Natural killer cell treated with Interleukin-12 subunit alpha and Interleukin-12 subunit beta and Interleukin-15 and Interleukin-18, amount 100 ng/mL, for 72 hours (primary cell): ENCODE measurements around the gene PTCRA. TPM values are rescaled to one million over a fixed set of nuclear protein-coding genes. Genes with fewer than 3 reads are reported as not detected.
"Not testable (repeated sequence)": the region's sequence is repeated elsewhere in the genome, so short reads cannot be mapped to it uniquely, and the experiment has no call there.

ENCODE experiments used
- ATAC-seq, 2 donors: fragments of 150-1000 bp; cut with Tn5 transposase in 1 of 2; sonication (Bioruptor Pico), chemical (Tn5 transposase) in 1 of 2; 2 replicates each; pipeline ENCODE4 v1.10.0; 2021
- DNase-seq: peaks from one replicate; pipeline ENCODE4 v3.0.0; 2022; ENCODE audit warnings: low spot score
- H3K27ac Mint-ChIP-seq, 2 donors: 1 replicate in 1 of 2; 2 replicates in 1 of 2; pipeline ENCODE4 v1.8.0; 2022; ENCODE audit warnings: mixed read lengths in 2 of 2, mild to moderate bottlenecking in 1 of 2, moderate library complexity in 1 of 2
- H3K27me3 Mint-ChIP-seq, 2 donors: 1 replicate in 1 of 2; 2 replicates in 1 of 2; pipeline ENCODE4 v1.8.0; 2022; ENCODE audit warnings: mixed read lengths in 2 of 2
- H3K36me3 Mint-ChIP-seq: one replicate; pipeline ENCODE4 v1.8.0; 2022; ENCODE audit warnings: mixed read lengths
- H3K4me1 Mint-ChIP-seq, 2 donors: 1 replicate in 1 of 2; 2 replicates in 1 of 2; pipeline ENCODE4 v1.8.0; 2022; ENCODE audit warnings: low read depth in 2 of 2, mixed read lengths in 2 of 2, mild to moderate bottlenecking in 1 of 2
- H3K4me3 Mint-ChIP-seq: one replicate; pipeline ENCODE4 v1.8.0; 2022; ENCODE audit warnings: mixed read lengths
- H3K9me3 Mint-ChIP-seq: 2 replicates; pipeline ENCODE4 v1.8.0; 2022; ENCODE audit warnings: mixed read lengths
- total RNA-seq, 2 donors: library from RNA; stranded (reverse); gene quantifications; one replicate each; pipeline ENCODE4 v1.2.3, GENCODE V29; 2022

Gene PTCRA
- total RNA-seq, 2 donors from 2014 or later, result not detected

GRCh38 chr6:42891199-42891722 lies 24.6 kb upstream of the PTCRA start:
- no peak for DNase-seq
- peak overlapping the region; percentile 91 to 96 for H3K27ac Mint-ChIP-seq
- peaks cover 12 to 25% of the 10 kb centered on the region in 2 donors for H3K4me1 Mint-ChIP-seq
- no peaks in the 10 kb centered on the region for H3K27me3 Mint-ChIP-seq
- H3K36me3 Mint-ChIP-seq, result peaks cover 1% of the 10 kb centered on the region
- no peaks in the 10 kb centered on the region for H3K9me3 Mint-ChIP-seq
- ATAC-seq, result no peak
- peak overlapping the region; percentile 90 for H3K4me3 Mint-ChIP-seq

GRCh38 chr6:42894041-42894828 lies 21.6 kb upstream of the PTCRA start:
- not testable (repeated sequence) for H3K27me3 Mint-ChIP-seq, H3K27ac Mint-ChIP-seq, H3K4me3 Mint-ChIP-seq, DNase-seq, H3K9me3 Mint-ChIP-seq, ATAC-seq, H3K36me3 Mint-ChIP-seq
- H3K4me1 Mint-ChIP-seq, result peaks cover 12 to 25% of the 10 kb centered on the region in 2 donors

DNA sequence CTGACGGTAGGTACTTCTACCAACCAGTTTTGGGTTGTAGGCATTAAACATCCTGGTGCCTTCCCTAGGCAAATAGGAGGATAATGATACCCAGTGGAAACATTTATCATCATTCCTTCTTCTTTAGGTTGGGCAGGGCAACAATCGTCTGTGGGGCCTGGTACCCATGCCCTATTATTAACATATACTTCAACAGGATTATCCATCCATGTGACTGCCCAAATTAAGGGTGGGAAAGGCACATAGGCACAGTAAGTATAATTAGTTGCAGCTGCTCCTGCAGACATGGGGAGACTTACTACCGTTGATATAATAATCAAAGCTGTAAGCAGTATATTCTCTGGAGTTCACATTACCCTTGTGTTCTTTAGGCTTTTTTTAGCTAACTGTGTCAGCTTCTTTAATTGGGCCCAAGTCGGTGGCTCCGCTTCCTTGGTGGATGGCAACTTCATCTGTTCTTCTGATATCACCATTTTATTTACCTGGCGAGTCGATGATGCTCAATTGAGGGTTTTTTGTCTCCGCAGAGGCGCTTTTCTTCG lies 19.6 kb upstream of the PTCRA start:
- H3K4me1 Mint-ChIP-seq, result peaks cover 5 to 10% of the 10 kb centered on the region in 2 donors
- no peak overlapping the region for H3K4me3 Mint-ChIP-seq
- ATAC-seq (no peak), DNase-seq (no peak)
- no peaks in the 10 kb centered on the region for H3K9me3 Mint-ChIP-seq
- no peaks in the 10 kb centered on the region for H3K27me3 Mint-ChIP-seq
- H3K36me3 Mint-ChIP-seq, result no peaks in the 10 kb centered on the region
- no peak overlapping the region for H3K27ac Mint-ChIP-seq

GRCh38 chr6:42898891-42899361 lies 16.9 kb upstream of the PTCRA start:
- Mint-ChIP-seq H3K27ac (no peak overlapping the region), H3K4me1 (peaks cover 0 to 8% of the 10 kb centered on the region in 2 donors), H3K27me3 (no peaks in the 10 kb centered on the region), H3K9me3 (no peaks in the 10 kb centered on the region), H3K36me3 (no peaks in the 10 kb centered on the region), H3K4me3 (no peak overlapping the region)
- no peak for ATAC-seq
- peak; percentile 71 for DNase-seq

DNA sequence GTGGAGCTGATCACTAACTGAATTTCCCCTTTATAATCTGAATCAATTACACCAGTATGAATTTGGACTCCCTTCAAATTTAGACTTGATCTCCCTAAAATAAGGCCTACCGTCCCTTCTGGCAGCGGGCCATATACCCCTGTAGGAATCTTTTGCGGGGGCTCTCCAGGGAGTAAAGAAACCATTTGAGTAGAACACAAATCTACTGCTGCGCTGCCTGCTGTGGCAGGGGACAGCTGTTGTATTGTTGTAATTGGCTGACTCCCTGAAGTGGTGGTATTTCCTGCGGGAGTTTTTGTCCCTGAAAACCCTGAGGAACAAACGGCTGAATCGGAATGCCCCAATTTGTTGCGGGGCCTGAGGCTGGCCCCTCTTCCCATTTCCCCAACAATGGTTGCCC lies 16.0 kb upstream of the PTCRA start:
- Mint-ChIP-seq H3K27ac (no peak overlapping the region), H3K4me3 (no peak overlapping the region), H3K9me3 (no peaks in the 10 kb centered on the region), H3K4me1 (peaks cover 0 to 8% of the 10 kb centered on the region in 2 donors), H3K27me3 (no peaks in the 10 kb centered on the region), H3K36me3 (no peaks in the 10 kb centered on the region)
- ATAC-seq, result no peak
- DNase-seq, result no peak

- H3K27ac Mint-ChIP-seq, result no peak overlapping the region
- ATAC-seq (peak; percentile 90), DNase-seq (peak; percentile 81)
- no peaks in the 10 kb centered on the region for H3K27me3 Mint-ChIP-seq
- H3K4me3 Mint-ChIP-seq, result no peak overlapping the region
- no peaks in the 10 kb centered on the region for H3K36me3 Mint-ChIP-seq
- H3K9me3 Mint-ChIP-seq, result no peaks in the 10 kb centered on the region
- peaks cover 0 to 8% of the 10 kb centered on the region in 2 donors for H3K4me1 Mint-ChIP-seq
These were observed 14.3 kb upstream of the PTCRA start for GRCh38 chr6:42901538-42901957.

DNA sequence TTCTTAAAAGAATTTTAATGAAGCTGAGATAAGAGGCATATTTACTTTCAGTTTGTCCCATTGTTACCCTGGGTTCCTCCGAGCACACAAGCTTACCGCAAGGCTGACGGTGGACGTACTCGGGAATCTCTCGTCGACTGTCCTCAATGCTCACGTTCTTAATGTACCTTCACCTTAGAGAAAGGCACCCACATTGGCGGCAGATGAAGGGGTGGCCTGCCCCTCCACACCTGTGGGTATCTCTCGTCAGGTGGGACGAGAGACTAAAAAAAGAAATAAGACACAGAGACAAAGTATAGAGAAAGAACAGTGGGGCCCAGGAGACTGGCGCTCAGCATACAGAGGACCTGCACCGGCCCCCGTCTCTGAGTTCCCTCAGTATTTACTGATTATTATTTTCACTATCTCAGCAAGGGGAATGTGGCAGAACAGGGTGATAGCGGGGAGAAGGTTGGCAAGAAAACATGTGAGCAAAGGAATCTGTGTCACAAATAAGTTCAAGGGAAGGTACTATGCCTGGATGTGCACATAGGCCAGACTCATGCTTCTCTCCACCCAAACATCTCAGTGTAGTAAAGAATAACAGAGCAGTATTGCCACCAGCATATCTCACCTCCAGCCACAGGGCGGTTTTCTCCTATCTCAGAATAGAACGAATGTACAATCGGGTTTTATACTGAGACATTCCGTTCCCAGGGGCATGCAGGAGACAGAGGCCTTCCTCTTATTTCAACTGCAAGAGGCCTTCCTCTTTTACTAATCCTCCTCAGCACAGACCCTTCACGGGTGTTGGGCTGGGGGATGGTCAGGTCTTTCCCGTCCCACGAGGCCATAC lies 13.2 kb upstream of the PTCRA start:
- not testable (repeated sequence) for H3K4me1 Mint-ChIP-seq, H3K9me3 Mint-ChIP-seq, H3K4me3 Mint-ChIP-seq, ATAC-seq, H3K36me3 Mint-ChIP-seq, H3K27ac Mint-ChIP-seq, DNase-seq, H3K27me3 Mint-ChIP-seq

DNA sequence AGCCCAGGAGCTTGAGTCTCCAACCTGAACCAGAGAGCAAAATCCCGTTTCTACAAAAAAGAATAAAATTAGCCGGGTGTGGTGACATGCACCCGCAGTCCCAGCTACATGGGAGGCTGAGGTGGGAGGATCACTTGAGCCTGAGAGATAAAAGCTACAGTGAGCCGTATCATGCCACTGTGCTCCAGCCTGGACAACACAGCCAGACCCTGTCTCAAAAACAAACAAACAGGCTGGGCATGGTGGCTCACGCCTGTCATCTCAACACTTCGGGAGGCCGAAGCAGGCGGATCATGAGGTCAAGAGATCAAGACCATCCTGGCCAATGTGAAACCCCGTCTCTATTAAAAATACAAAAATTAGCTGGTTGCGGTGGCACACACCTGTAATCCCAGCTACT lies 11.4 kb upstream of the PTCRA start:
- H3K36me3 Mint-ChIP-seq, result no peaks in the 10 kb centered on the region
- no peak for DNase-seq
- H3K4me1 Mint-ChIP-seq, result peaks cover 0 to 8% of the 10 kb centered on the region in 2 donors
- no peak for ATAC-seq
- H3K27me3 Mint-ChIP-seq, result no peaks in the 10 kb centered on the region
- no peak overlapping the region for H3K27ac Mint-ChIP-seq
- H3K4me3 Mint-ChIP-seq, result no peak overlapping the region
- H3K9me3 Mint-ChIP-seq, result no peaks in the 10 kb centered on the region

DNA sequence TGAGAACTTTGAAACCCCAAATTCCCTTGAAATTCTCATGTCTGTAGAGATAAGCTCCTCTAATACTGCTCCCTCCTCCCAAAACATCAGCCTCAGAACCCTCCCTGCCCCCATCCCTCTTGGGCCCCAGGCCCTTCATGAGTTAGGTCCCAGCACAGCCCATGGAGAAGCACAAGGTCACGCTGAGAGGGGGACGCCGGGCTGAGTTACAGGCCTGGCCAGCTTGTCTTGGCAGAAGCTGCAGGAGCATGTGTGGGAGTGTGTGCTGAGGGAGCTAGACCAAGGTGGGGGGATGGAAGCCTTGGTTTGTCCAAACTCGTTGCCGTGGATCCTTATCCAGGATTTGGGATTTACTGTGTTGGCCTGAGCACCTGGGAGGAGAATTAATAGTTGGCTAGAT lies 8.5 kb upstream of the PTCRA start:
- peaks cover 0 to 5% of the 10 kb centered on the region in 2 donors for H3K27me3 Mint-ChIP-seq
- no peaks in the 10 kb centered on the region for H3K4me1 Mint-ChIP-seq
- no peak for DNase-seq
- no peak for ATAC-seq
- no peaks in the 10 kb centered on the region for H3K9me3 Mint-ChIP-seq
- no peak overlapping the region for H3K4me3 Mint-ChIP-seq
- no peaks in the 10 kb centered on the region for H3K36me3 Mint-ChIP-seq
- no peak overlapping the region for H3K27ac Mint-ChIP-seq

DNA sequence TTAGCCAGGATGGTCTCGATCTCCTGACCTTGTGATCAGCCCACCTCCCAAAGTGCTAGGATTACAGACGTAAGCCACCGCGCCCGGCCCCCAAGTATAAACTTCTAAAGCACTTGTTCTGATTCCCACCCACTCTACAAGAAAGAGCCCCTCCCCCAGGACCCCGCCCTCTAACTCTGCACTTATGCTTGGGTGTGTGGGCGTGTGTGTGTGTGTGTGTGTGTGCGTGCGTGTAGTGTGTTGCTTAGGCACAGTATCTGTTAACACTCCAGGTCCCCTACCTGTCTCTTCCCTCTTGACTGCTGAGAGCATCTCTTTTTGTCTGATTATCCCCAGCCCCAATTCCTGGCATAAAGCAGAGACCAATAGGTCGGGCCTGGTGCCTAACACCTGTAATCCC lies 6.0 kb upstream of the PTCRA start:
- DNase-seq, result peak; percentile 23
- no peak overlapping the region for H3K4me3 Mint-ChIP-seq
- ATAC-seq, result no peak
- H3K27me3 Mint-ChIP-seq, result peaks cover 0 to 7% of the 10 kb centered on the region in 2 donors
- H3K4me1 Mint-ChIP-seq, result no peaks in the 10 kb centered on the region
- H3K36me3 Mint-ChIP-seq, result no peaks in the 10 kb centered on the region
- no peaks in the 10 kb centered on the region for H3K9me3 Mint-ChIP-seq
- H3K27ac Mint-ChIP-seq, result no peak overlapping the region

GRCh38 chr6:42911171-42912021 lies 4.5 kb upstream of the PTCRA start:
- DNase-seq (peak; percentile 44), ATAC-seq (no peak)
- H3K27me3 Mint-ChIP-seq, result peaks cover 0 to 7% of the 10 kb centered on the region in 2 donors
- H3K4me3 Mint-ChIP-seq, result no peak overlapping the region
- H3K4me1 Mint-ChIP-seq, result no peaks in the 10 kb centered on the region
- H3K9me3 Mint-ChIP-seq, result no peaks in the 10 kb centered on the region
- H3K27ac Mint-ChIP-seq, result no peak overlapping the region
- no peaks in the 10 kb centered on the region for H3K36me3 Mint-ChIP-seq

- peak; percentile 40 for DNase-seq
- no peaks in the 10 kb centered on the region for H3K9me3 Mint-ChIP-seq
- H3K4me3 Mint-ChIP-seq, result no peak overlapping the region
- H3K36me3 Mint-ChIP-seq, result no peaks in the 10 kb centered on the region
- H3K27ac Mint-ChIP-seq, result no peak overlapping the region
- no peak for ATAC-seq
- H3K27me3 Mint-ChIP-seq, result peaks cover 0 to 7% of the 10 kb centered on the region in 2 donors
- H3K4me1 Mint-ChIP-seq, result no peaks in the 10 kb centered on the region
These were observed 1.3 kb upstream of the PTCRA start for GRCh38 chr6:42914546-42914945.

GRCh38 chr6:42916288-42916687 lies 435 bp downstream of the PTCRA start:
- Mint-ChIP-seq H3K27me3 (peaks cover 0 to 4% of the 10 kb centered on the region in 2 donors), H3K27ac (no peak overlapping the region)

More at GRCh38 chr6:42916288-42916687, 435 bp downstream of the PTCRA start:
- Mint-ChIP-seq H3K9me3 (no peaks in the 10 kb centered on the region), H3K4me1 (no peaks in the 10 kb centered on the region), H3K36me3 (no peaks in the 10 kb centered on the region), H3K4me3 (no peak overlapping the region)
- DNase-seq, result peak; percentile 28
- peak; percentile 17 to 32 for ATAC-seq
